ENCODE results near the gene MYLK. TPM values are rescaled to one million over a fixed set of nuclear protein-coding genes. Genes with fewer than 3 reads are reported as not detected.
"Not testable (repeated sequence)": the region's sequence is repeated elsewhere in the genome, so short reads cannot be mapped to it uniquely, and the experiment has no call there.

MYLK gene
- total and polyA plus RNA-seq, 8 donors = 35.1 to 916 (median 340) TPM

DNA sequence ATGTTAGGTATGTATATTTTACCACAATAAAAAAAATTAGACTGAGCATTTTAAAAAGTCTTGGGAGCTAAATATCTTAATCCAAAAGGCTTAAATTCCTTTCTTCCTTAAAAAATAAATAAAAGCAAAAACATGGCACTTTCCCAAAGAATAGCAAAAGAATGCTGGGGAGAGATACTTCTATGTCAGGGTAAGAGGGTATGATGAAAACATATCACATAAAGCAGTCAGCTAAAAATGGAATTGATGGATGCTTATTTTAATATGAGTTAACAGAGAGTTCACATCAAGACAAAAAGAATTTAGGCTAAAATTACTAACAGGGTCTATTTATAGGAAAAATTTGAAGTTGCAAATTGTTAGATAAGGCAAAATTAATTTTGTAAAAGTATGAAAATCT, 141.0 kb downstream of the MYLK start:
- H3K4me3 ChIP-seq = no peak overlapping the region
- no peak for TF ChIP-seq EP300 (IDR thresholded peaks at IDR 0.05)
- no peak for TF ChIP-seq POLR2AphosphoS5 (IDR thresholded peaks at IDR 0.05)
- TF ChIP-seq, protein P1, sequence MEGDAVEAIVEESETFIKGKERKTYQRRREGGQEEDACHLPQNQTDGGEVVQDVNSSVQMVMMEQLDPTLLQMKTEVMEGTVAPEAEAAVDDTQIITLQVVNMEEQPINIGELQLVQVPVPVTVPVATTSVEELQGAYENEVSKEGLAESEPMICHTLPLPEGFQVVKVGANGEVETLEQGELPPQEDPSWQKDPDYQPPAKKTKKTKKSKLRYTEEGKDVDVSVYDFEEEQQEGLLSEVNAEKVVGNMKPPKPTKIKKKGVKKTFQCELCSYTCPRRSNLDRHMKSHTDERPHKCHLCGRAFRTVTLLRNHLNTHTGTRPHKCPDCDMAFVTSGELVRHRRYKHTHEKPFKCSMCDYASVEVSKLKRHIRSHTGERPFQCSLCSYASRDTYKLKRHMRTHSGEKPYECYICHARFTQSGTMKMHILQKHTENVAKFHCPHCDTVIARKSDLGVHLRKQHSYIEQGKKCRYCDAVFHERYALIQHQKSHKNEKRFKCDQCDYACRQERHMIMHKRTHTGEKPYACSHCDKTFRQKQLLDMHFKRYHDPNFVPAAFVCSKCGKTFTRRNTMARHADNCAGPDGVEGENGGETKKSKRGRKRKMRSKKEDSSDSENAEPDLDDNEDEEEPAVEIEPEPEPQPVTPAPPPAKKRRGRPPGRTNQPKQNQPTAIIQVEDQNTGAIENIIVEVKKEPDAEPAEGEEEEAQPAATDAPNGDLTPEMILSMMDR (IDR thresholded peaks at IDR 0.05) = no peak
- no peak for TF ChIP-seq POLR2A (IDR thresholded peaks at IDR 0.05)
- peaks cover 0 to 6% (median 0%) of the 10 kb centered on the region in 4 donors for H3K4me1 ChIP-seq
- H3K27me3 ChIP-seq = no peaks in the 10 kb centered on the region
- DNase-seq = no peak
- no peak overlapping the region for H3K27ac ChIP-seq
- intact Hi-C loops (cut with DNase I; ENCODE audit: low total_unique reads) = no loop called here
- no peaks in the 10 kb centered on the region for H3K36me3 ChIP-seq
- H3K9me3 ChIP-seq = no peaks in the 10 kb centered on the region

- H3K9me3 ChIP-seq = no peaks in the 10 kb centered on the region
- H3K4me3 ChIP-seq = no peak overlapping the region
- intact Hi-C loops (cut with DNase I; ENCODE audit: low total_unique reads) = no loop called here
- 75 to 84% (median 80%) methylated on average over 3 of the region's 3 CpGs for WGBS, 5 donors
- TF ChIP-seq EP300 (IDR thresholded peaks at IDR 0.05) (no peak), POLR2AphosphoS5 (IDR thresholded peaks at IDR 0.05) (no peak)
- H3K27ac ChIP-seq = no peak overlapping the region
- no peaks in the 10 kb centered on the region for H3K27me3 ChIP-seq
- H3K4me1 ChIP-seq = peaks cover 0 to 6% (median 0%) of the 10 kb centered on the region in 4 donors
- no peak for DNase-seq
- no peaks in the 10 kb centered on the region for H3K36me3 ChIP-seq
Measured at GRCh38 chr3:123741041-123741511, 143.1 kb downstream of the MYLK start.

DNA sequence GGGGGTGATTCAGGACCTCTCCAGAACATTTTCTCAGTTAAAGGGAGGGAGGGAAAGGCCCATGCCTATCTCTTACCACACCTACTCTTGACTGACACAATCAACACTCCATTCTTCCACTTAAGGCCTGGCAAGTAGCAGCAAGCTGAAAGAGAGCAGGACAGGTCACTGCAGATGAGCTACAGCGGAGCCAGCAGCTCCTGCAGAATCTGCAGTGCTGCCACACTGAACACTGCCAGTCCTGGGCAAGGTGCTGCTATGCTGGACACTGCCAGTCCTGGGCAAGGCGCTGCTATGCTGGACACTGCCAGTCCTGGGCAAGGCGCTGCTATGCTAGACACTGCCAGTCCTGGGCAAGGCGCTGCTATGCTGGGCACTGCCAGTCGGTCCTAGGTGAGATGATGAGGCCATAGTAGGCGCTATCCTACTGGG, 143.7 kb downstream of the MYLK start:
- no peaks in the 10 kb centered on the region for H3K9me3 ChIP-seq
- H3K4me3 ChIP-seq = no peak overlapping the region
- H3K27me3 ChIP-seq = no peaks in the 10 kb centered on the region
- no peak overlapping the region for H3K27ac ChIP-seq
- peaks cover 0 to 6% (median 0%) of the 10 kb centered on the region in 4 donors for H3K4me1 ChIP-seq
- no peak for TF ChIP-seq POLR2A (IDR thresholded peaks at IDR 0.05)
- TF ChIP-seq POLR2AphosphoS5 (IDR thresholded peaks at IDR 0.05) = no peak
- TF ChIP-seq, protein P1 (IDR thresholded peaks at IDR 0.05) = no peak
- no peak for TF ChIP-seq EP300 (IDR thresholded peaks at IDR 0.05)
- H3K36me3 ChIP-seq = no peaks in the 10 kb centered on the region
- DNase-seq = no peak
- intact Hi-C loops (cut with DNase I; ENCODE audit: low total_unique reads) = no loop called here
- WGBS, 5 donors = 80 to 90% (median 87%) methylated on average over 3 to 6 of the region's 6 CpGs

DNA sequence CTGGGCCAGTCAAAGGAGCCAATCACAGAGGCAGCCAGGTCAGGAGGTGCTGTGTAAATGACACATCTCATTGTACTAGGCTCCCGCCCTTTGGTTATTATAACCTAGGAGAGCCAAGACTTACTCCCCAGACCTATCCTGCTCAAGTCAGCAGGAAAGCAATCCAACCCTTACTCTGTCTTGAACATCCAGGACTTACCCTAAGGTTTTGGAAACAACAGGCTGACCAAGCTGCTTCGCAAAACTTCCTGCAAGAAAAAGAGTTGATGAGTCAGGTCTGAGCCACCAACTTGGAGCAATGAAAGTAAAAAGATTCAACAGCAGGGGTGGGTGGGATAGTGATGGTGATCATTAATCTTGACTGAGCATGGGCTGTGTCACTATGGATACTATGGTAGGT, 144.4 kb downstream of the MYLK start:
- Histone ChIP-seq H3K27me3 (no peaks in the 10 kb centered on the region), H3K4me3 (no peak overlapping the region), H3K27ac (no peak overlapping the region), H3K4me1 (peaks cover 0 to 6% (median 0%) of the 10 kb centered on the region in 4 donors), H3K36me3 (no peaks in the 10 kb centered on the region), H3K9me3 (no peaks in the 10 kb centered on the region)
- intact Hi-C loops (cut with DNase I; ENCODE audit: low total_unique reads) = no loop called here
- DNase-seq = no peak
- TF ChIP-seq POLR2AphosphoS5 (IDR thresholded peaks at IDR 0.05) (no peak), EP300 (IDR thresholded peaks at IDR 0.05) (no peak), POLR2A (IDR thresholded peaks at IDR 0.05) (no peak)
- TF ChIP-seq, protein P1 (IDR thresholded peaks at IDR 0.05) = no peak
- WGBS, 5 donors = 77 to 93% (median 89%) methylated on average over 2 of the region's 2 CpGs

- Histone ChIP-seq H3K4me1 (peaks cover 0 to 6% (median 0%) of the 10 kb centered on the region in 4 donors), H3K9me3 (no peaks in the 10 kb centered on the region), H3K27me3 (no peaks in the 10 kb centered on the region), H3K36me3 (no peaks in the 10 kb centered on the region), H3K4me3 (no peak overlapping the region), H3K27ac (no peak overlapping the region)
- WGBS, 5 donors = 71 to 98% (median 94%) methylated on average over 2 of the region's 2 CpGs
- intact Hi-C loops (cut with DNase I; ENCODE audit: low total_unique reads) = no loop called here
- TF ChIP-seq, protein P1 (IDR thresholded peaks at IDR 0.05) = no peak
- TF ChIP-seq POLR2AphosphoS5 (IDR thresholded peaks at IDR 0.05) = no peak
- no peak for TF ChIP-seq POLR2A (IDR thresholded peaks at IDR 0.05)
- TF ChIP-seq EP300 (IDR thresholded peaks at IDR 0.05) = no peak
- DNase-seq = no peak
Measured at GRCh38 chr3:123739106-123739505, 145.0 kb downstream of the MYLK start.

GRCh38 chr3:123738522-123738921, 145.6 kb downstream of the MYLK start:
- H3K9me3 ChIP-seq; H3K4me1 ChIP-seq; H3K4me3 ChIP-seq; H3K36me3 ChIP-seq; intact Hi-C loops (cut with DNase I; ENCODE audit: low total_unique reads); H3K27me3 ChIP-seq; H3K27ac ChIP-seq; DNase-seq: not testable (repeated sequence)
- 93 to 98% (median 95%) methylated on average over 5 of the region's 5 CpGs for WGBS, 5 donors

All from stomach (tissue), 9 donors.